ENCODE data around the gene YPEL1. TPM values are rescaled to one million over a fixed set of nuclear protein-coding genes. Genes with fewer than 3 reads are reported as not detected.
"Not testable (repeated sequence)": the region's sequence is repeated elsewhere in the genome, so short reads cannot be mapped to it uniquely, and the experiment has no call there.

Gene YPEL1
- total RNA-seq, 1 donor from 2014 or later, result 3.2 TPM

DNA sequence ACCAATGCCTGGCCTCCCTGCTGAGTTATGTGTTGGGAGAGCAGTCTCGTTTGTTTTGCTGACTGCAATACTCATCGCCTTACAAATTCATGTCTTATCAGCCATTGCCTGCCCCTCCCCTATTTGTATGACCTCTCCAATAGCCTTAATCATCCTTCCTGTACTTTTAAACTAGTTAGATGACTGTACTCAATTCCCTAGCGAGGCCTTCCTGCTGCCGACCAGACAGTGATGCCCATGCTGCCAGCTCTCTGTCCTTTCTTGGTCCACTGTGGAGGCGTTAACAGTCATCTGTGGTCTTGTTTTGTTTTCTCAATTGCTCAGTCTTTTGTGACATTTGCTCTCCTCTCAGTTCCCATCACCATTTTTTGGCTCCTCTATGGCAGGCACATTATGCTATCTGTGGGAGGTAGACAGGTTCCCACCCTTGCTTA, 20.3 kb upstream of the YPEL1 start:
- no peak for DNase-seq
- peak; percentile 19 for ATAC-seq
- intact Hi-C loops (cut with micrococcal nuclease), result no loop called here

- peak; percentile 52 for DNase-seq
- peak; percentile 63 for ATAC-seq
- intact Hi-C loops (cut with micrococcal nuclease), result no loop called here
Measured at GRCh38 chr22:21754523-21754922, 18.9 kb upstream of the YPEL1 start.

DNA sequence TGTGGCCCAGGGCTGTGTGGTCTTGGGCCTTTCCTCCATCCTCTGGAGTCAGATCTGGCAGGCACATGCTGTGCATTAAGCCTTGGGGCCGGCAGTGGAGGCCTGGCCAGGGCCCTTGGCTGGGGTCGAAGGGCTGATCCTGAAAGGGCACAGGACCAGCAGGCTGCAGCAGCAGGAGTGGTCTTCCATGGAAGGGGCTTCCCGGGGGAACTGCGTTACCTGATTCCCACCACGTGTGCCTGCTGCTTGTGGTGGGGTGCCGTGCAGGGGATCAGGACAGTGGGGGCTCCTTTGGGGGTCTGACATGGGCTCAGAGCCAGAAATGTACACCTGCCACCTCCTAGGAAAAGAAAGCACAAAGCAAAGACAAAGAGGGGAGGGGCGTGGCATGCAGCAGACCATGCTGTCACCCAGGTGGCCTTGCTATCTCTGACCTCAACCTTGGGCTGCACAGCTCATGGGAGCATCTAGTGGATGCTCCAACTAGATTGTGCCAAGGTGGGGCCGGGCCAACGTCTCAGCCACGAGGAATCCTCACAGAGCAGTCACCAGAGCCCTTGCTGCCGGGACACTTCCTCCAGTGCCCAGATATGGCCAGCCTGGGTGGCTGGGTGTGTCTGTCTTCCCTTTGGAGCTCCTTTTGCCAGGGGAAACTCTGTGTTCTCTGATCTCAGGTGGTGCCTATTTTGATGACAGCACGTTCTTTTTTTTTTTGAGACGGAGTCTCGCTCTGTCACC, 17.9 kb upstream of the YPEL1 start:
- DNase-seq (no peak), ATAC-seq (no peak)
- intact Hi-C loops (cut with micrococcal nuclease), result no loop called here

DNA sequence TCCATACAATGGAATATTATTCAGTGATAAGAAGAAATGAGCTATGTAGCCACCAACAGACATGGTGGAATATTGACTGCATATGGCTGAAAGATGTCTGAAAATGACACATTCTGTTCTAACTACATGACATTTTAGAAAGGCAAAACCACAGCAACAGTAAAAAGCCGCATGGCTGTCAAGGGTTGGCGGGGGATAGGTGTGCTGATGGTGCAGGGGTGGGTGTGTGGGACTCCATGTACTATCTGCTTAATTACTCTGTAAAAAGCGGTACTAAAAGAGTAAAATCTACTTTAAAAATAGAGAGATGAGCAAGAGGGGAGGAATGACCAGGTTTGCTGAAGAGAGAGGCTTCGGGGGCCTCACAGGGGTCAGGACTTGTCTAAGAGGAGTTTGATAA, 16.7 kb upstream of the YPEL1 start:
- intact Hi-C loops (cut with micrococcal nuclease), result no loop called here
- DNase-seq (no peak), ATAC-seq (no peak)

DNA sequence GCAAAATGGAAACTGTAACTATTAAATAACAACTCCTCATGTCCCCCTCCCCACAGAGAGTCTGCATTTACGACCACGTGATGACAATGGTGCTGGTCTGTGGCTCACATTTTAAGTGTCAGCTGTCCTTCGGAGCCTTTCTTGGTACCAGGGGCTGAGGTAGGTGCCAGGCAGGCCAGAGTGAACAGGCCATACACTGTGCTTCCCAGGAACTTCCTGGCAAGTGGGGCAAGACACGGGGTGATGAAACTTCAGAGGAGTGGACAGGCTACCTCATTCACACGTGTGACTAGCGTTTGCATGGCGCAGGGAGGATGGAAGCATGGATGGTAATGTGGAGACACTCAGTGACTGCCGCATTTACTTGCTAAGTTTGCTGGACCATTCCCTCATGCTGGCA, 10.4 kb upstream of the YPEL1 start:
- ATAC-seq (no peak), DNase-seq (no peak)
- intact Hi-C loops (cut with micrococcal nuclease), result no loop called here

- DNase-seq; intact Hi-C loops (cut with micrococcal nuclease); ATAC-seq: not testable (repeated sequence)
Measured at GRCh38 chr22:21744917-21745316, 9.3 kb upstream of the YPEL1 start.

GRCh38 chr22:21741790-21742189, 6.2 kb upstream of the YPEL1 start:
- intact Hi-C loops (cut with micrococcal nuclease), result no loop called here
- no peak for ATAC-seq
- DNase-seq, result no peak

DNA sequence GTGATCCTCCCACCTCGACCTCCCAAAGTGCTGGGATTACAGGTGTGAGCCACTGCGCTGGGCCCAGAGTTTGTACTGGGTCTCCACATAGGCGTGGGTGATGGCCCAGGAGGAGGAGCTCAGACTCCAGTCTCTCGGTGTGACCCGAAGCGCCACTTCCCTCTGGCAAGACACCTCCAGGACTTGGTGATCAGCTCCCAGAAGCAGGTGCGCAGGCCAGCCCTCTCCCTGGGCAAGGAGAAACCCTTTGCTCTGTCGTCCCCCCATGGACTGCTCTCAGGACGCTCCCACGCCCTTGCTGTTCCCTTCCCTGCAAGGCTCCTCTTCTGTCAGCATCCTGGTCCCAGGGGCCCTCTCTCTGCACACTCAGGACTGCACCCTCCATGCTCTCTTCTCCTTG, 5.5 kb upstream of the YPEL1 start:
- DNase-seq, result no peak
- no peak for ATAC-seq
- intact Hi-C loops (cut with micrococcal nuclease), result no loop called here

- DNase-seq, result no peak
- intact Hi-C loops (cut with micrococcal nuclease), result no loop called here
- no peak for ATAC-seq
Measured at GRCh38 chr22:21739828-21740377, 4.3 kb upstream of the YPEL1 start.

GRCh38 chr22:21738966-21739365, 3.4 kb upstream of the YPEL1 start:
- ATAC-seq, result no peak
- intact Hi-C loops (cut with micrococcal nuclease), result no loop called here

GRCh38 chr22:21738081-21738480, 2.5 kb upstream of the YPEL1 start:
- intact Hi-C loops (cut with micrococcal nuclease), result no loop called here

More at GRCh38 chr22:21738966-21739365, 3.4 kb upstream of the YPEL1 start:
- DNase-seq, result no peak

DNA sequence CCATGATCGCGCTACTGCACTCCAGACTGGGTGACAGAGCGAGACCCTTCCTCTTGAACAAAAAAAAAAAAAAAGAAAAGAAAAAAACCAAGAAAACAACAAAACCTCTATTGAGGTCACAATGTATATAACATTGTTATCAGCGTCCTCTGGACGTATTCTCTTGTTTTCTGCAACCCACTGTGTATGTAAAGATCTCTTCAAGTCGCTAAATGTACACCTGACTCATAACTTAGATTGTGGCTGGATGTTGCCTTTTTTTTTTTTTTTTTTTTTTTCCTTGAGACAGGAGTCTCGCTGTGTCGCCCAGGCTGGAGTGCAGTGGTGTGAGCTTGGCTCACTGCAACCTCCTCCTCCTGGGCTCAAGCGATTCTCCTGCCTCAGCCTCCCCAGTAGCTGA, 1.4 kb upstream of the YPEL1 start:
- no peak for DNase-seq
- intact Hi-C loops (cut with micrococcal nuclease), result no loop called here
- no peak for ATAC-seq

More at GRCh38 chr22:21738081-21738480, 2.5 kb upstream of the YPEL1 start:
- ATAC-seq (no peak), DNase-seq (no peak)

GRCh38 chr22:21736084-21736642, 569 bp upstream of the YPEL1 start:
- DNase-seq, result no peak
- intact Hi-C loops (cut with micrococcal nuclease), result no loop called here
- ATAC-seq, result no peak

GRCh38 chr22:21734540-21735199, 924 bp downstream of the YPEL1 start:
- intact Hi-C loops (cut with micrococcal nuclease), result no loop called here
- DNase-seq (no peak), ATAC-seq (no peak)

DNA sequence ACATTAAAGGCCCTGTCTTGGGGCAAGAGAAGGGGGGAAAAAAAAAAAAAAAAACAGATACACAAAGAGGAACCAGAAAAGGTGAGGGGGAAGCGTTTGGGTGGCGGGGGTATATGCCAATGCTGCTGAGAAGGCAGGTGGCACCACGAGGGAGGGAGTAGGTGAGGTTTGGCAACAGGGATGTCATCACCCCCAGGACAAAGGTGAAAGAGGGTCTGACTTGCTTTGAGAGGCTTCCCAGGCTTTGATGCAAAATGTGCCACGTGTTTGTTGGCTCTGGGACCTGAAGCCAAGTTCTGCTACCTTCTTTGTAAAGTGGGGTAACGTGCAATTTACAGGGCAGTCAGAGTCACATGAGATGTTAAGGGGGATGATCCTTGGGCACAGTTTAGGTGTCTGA, 4.1 kb downstream of the YPEL1 start:
- no peak for ATAC-seq
- no peak for DNase-seq
- intact Hi-C loops (cut with micrococcal nuclease), result no loop called here

GRCh38 chr22:21730535-21731308, 4.9 kb downstream of the YPEL1 start:
- ATAC-seq, result no peak
- no peak for DNase-seq
- intact Hi-C loops (cut with micrococcal nuclease), result no loop called here

- intact Hi-C loops (cut with micrococcal nuclease); ATAC-seq; DNase-seq: not testable (repeated sequence)
Measured at GRCh38 chr22:21729184-21729583, 6.4 kb downstream of the YPEL1 start.

DNA sequence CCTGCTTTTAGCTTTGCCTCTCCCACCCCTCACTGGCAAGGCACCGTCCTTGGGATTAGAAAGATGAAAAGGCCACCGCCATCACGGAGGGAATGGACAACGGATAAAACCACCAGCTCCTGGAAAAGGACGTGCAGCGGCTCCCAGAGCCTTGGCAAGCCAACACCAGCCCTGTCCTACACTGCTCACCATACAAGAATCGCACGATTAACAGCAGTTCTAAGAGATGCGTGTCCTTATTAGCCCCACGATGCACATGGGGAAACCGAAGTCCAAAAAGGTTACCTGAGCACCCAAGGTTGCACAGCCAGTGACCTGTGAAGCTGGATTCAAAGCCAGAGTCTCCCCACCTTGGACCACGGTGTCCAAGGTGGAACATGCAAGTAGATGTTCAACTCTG, 7.3 kb downstream of the YPEL1 start:
- intact Hi-C loops (cut with micrococcal nuclease), result no loop called here
- DNase-seq (no peak), ATAC-seq (no peak)

- ATAC-seq, result no peak
- intact Hi-C loops (cut with micrococcal nuclease), result no loop called here
- DNase-seq, result no peak
Measured at GRCh38 chr22:21727768-21728167, 7.8 kb downstream of the YPEL1 start.

DNA sequence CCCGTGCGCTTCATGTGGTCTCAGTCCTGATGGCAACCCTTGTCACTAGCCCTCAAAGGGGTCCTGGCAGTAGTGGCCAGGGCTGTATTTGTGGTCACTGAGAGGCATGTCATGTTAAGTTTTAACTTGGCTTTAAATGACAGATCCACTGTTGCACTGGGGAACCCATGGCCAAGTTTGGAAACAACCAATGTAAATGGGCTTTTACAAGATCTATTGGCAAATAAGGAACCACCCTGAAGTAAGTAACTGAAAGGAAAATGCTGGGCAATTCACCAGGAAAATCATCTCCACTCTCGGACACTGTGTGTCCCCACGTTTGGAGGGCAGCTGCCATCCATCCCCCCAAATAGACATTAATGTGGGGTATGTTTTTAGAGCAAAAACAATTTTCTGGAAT, 8.4 kb downstream of the YPEL1 start:
- intact Hi-C loops (cut with micrococcal nuclease), result no loop called here
- DNase-seq (no peak), ATAC-seq (no peak)
